ENCODE results near the gene VRK1. TPM values are rescaled to one million over a fixed set of nuclear protein-coding genes. Genes with fewer than 3 reads are reported as not detected.
"Not testable (repeated sequence)": the region's sequence is repeated elsewhere in the genome, so short reads cannot be mapped to it uniquely, and the experiment has no call there.

Gene VRK1
- total RNA-seq, 1 donor from 2014 or later = 20.0 TPM

GRCh38 chr14:96762650-96763049 lies 34.5 kb upstream of the VRK1 start:
- Mint-ChIP-seq H3K36me3 (no peaks in the 10 kb centered on the region), H3K27ac (no peak overlapping the region), H3K27me3 (ENCODE audit: low read depth) (peaks cover 50% of the 10 kb centered on the region), H3K9me3 (no peaks in the 10 kb centered on the region), H3K4me1 (peaks cover 2% of the 10 kb centered on the region), H3K4me3 (peak overlapping the region; percentile 62)
- no peak for DNase-seq (ENCODE audit: low spot score in 2 of 2, unreplicated experiment in 2 of 2)
- no peak for TF ChIP-seq CTCF (IDR thresholded peaks at IDR 0.05; ENCODE audit: unreplicated experiment)

- no peak for DNase-seq (ENCODE audit: low spot score in 2 of 2, unreplicated experiment in 2 of 2)
- H3K9me3 Mint-ChIP-seq = no peaks in the 10 kb centered on the region
- H3K27me3 Mint-ChIP-seq (ENCODE audit: low read depth) = peaks cover 50% of the 10 kb centered on the region
- no peak overlapping the region for H3K4me3 Mint-ChIP-seq
- TF ChIP-seq CTCF (IDR thresholded peaks at IDR 0.05; ENCODE audit: unreplicated experiment) = no peak
- H3K4me1 Mint-ChIP-seq = peaks cover 2% of the 10 kb centered on the region
- H3K27ac Mint-ChIP-seq = no peak overlapping the region
- H3K36me3 Mint-ChIP-seq = no peaks in the 10 kb centered on the region
Measured at GRCh38 chr14:96764012-96764411, 33.2 kb upstream of the VRK1 start.

- H3K4me3 Mint-ChIP-seq; H3K27ac Mint-ChIP-seq; H3K4me1 Mint-ChIP-seq; DNase-seq (ENCODE audit: low spot score in 2 of 2, unreplicated experiment in 2 of 2); H3K36me3 Mint-ChIP-seq; H3K9me3 Mint-ChIP-seq: not testable (repeated sequence)
- peaks cover 58% of the 10 kb centered on the region for H3K27me3 Mint-ChIP-seq (ENCODE audit: low read depth)
Measured at GRCh38 chr14:96765205-96765604, 32.0 kb upstream of the VRK1 start.

GRCh38 chr14:96772929-96773328 lies 24.3 kb upstream of the VRK1 start:
- H3K27ac Mint-ChIP-seq = no peak overlapping the region
- no peaks in the 10 kb centered on the region for H3K4me1 Mint-ChIP-seq
- no peak for DNase-seq (ENCODE audit: low spot score in 2 of 2, unreplicated experiment in 2 of 2)
- H3K4me3 Mint-ChIP-seq = no peak overlapping the region
- no peaks in the 10 kb centered on the region for H3K9me3 Mint-ChIP-seq
- TF ChIP-seq CTCF (IDR thresholded peaks at IDR 0.05; ENCODE audit: unreplicated experiment) = no peak
- H3K36me3 Mint-ChIP-seq = no peaks in the 10 kb centered on the region
- peaks cover 53% of the 10 kb centered on the region for H3K27me3 Mint-ChIP-seq (ENCODE audit: low read depth)

GRCh38 chr14:96776791-96777190 lies 20.4 kb upstream of the VRK1 start:
- no peak for TF ChIP-seq CTCF (IDR thresholded peaks at IDR 0.05; ENCODE audit: unreplicated experiment)
- H3K4me1 Mint-ChIP-seq = no peaks in the 10 kb centered on the region
- no peaks in the 10 kb centered on the region for H3K36me3 Mint-ChIP-seq
- H3K27me3 Mint-ChIP-seq (ENCODE audit: low read depth) = peaks cover 38% of the 10 kb centered on the region
- DNase-seq (ENCODE audit: low spot score in 2 of 2, unreplicated experiment in 2 of 2) = no peak
- no peak overlapping the region for H3K4me3 Mint-ChIP-seq
- H3K9me3 Mint-ChIP-seq = no peaks in the 10 kb centered on the region
- H3K27ac Mint-ChIP-seq = no peak overlapping the region

GRCh38 chr14:96780500-96780899 lies 16.7 kb upstream of the VRK1 start:
- Mint-ChIP-seq H3K4me1 (no peaks in the 10 kb centered on the region), H3K27ac (no peak overlapping the region), H3K27me3 (ENCODE audit: low read depth) (peaks cover 38% of the 10 kb centered on the region), H3K9me3 (no peaks in the 10 kb centered on the region), H3K4me3 (no peak overlapping the region), H3K36me3 (no peaks in the 10 kb centered on the region)
- TF ChIP-seq CTCF (IDR thresholded peaks at IDR 0.05; ENCODE audit: unreplicated experiment) = no peak
- DNase-seq (ENCODE audit: low spot score in 2 of 2, unreplicated experiment in 2 of 2) = no peak
